H1 (cell line): Measurements from ENCODE around the gene AGTR2. TPM values are rescaled to one million over a fixed set of nuclear protein-coding genes. Genes with fewer than 3 reads are reported as not detected.

Source experiments
- CTCF ChIA-PET: fragments of 300-600 bp; sonication (Branson Sonifier 250); formaldehyde crosslinking; loops from one replicate; lab custom pipeline; 2021; ENCODE audit not compliant: partially characterized antibody; lab: Charles Lee
- POLR2A ChIA-PET: fragments of 300-600 bp; sonication (Branson Sonifier 250); formaldehyde crosslinking; loops from one replicate; lab custom pipeline; 2021; ENCODE audit warnings: inconsistent platforms; ENCODE audit not compliant: partially characterized antibody; lab: Charles Lee
- DNase-seq, 2 experiments: peaks; one replicate each; pipeline versions ENCODE4 v3.0.0 to v3.0.0-alpha.2; 2010 to 2022; ENCODE audit warnings: low spot score in 2 of 2, low read depth in 1 of 2, mixed read lengths in 1 of 2
- FAIRE-seq: peaks from 2 replicates; lab custom pipeline; 2011; peaks lifted over from hg19 to GRCh38; lab: Jason Lieb, UNC
- H2AFZ ChIP-seq: 2 replicates; pipeline ENCODE4 v1.8.1; 2012; ENCODE audit warnings: low read length, inconsistent platforms
- H2AK5ac ChIP-seq: 2 replicates; pipeline ENCODE4 v1.6.1; 2013; ENCODE audit warnings: low read depth, low read length
- H2BK120ac ChIP-seq: replicated peaks from 2 replicates; pipeline ENCODE3; 2013; ENCODE audit warnings: low read depth, low read length, inconsistent platforms
- H2BK12ac ChIP-seq: 2 replicates; pipeline ENCODE4 v1.6.1; 2013; ENCODE audit warnings: low read depth, low read length
- H2BK15ac ChIP-seq: 2 replicates; pipeline ENCODE4 v1.6.1; 2013; ENCODE audit warnings: low read length
- H2BK20ac ChIP-seq: 2 replicates; pipeline ENCODE4 v1.6.1; 2013; ENCODE audit warnings: low read length
- H2BK5ac ChIP-seq: 2 replicates; pipeline ENCODE4 v1.6.1; 2013; ENCODE audit warnings: low read depth, low read length
- H3K14ac ChIP-seq: 2 replicates; pipeline ENCODE4 v1.6.1; 2013; ENCODE audit warnings: inconsistent platforms; ENCODE audit not compliant: insufficient read length
- H3K18ac ChIP-seq: 2 replicates; pipeline ENCODE4 v1.6.1; 2013; ENCODE audit warnings: low read length; ENCODE audit errors: extremely low read depth
- H3K23ac ChIP-seq: 2 replicates; pipeline ENCODE4 v1.6.1; 2013; ENCODE audit warnings: inconsistent platforms; ENCODE audit not compliant: insufficient read length
- H3K23me2 ChIP-seq: 2 replicates; pipeline ENCODE4 v1.6.1; 2013; ENCODE audit warnings: low read depth, low read length
- H3K27ac ChIP-seq: 2 replicates; pipeline ENCODE4 v1.6.1; 2011; ENCODE audit warnings: low read depth, low read length, inconsistent platforms
- H3K27me3 ChIP-seq, 4 experiments: replicated peaks in 1 of 4; 1 replicate in 1 of 4; 2 replicates in 3 of 4; pipeline versions ENCODE4 v1.6.1 to v1.8.1; 2011 to 2013; ENCODE audit warnings: low read length in 3 of 4, mild to moderate bottlenecking in 3 of 4, inconsistent platforms in 2 of 4, mixed read lengths in 2 of 4, moderate library complexity in 1 of 4; ENCODE audit not compliant: control insufficient read depth in 3 of 4, insufficient read depth in 3 of 4; ENCODE audit errors: extremely low read depth in 1 of 4
- H3K36me3 ChIP-seq, 4 experiments: 2 replicates each; pipeline versions ENCODE4 v1.6.1 to v1.8.1; 2011 to 2013; ENCODE audit warnings: mild to moderate bottlenecking in 4 of 4, low read length in 3 of 4, moderate library complexity in 2 of 4, control low read depth in 1 of 4, inconsistent platforms in 1 of 4; ENCODE audit not compliant: insufficient read depth in 4 of 4, control insufficient read depth in 2 of 4
- H3K4ac ChIP-seq: replicated peaks from 2 replicates; pipeline ENCODE3; 2013; ENCODE audit warnings: low read length, low read depth, mixed read lengths, inconsistent platforms; ENCODE audit not compliant: insufficient read length
- H3K4me1 ChIP-seq, 4 experiments: replicated peaks in 1 of 4; 1 replicate in 1 of 4; 2 replicates in 3 of 4; pipeline versions ENCODE4 v1.6.1 to v1.8.1; 2011 to 2013; ENCODE audit warnings: low read length in 3 of 4, inconsistent platforms in 2 of 4, mixed read lengths in 1 of 4; ENCODE audit not compliant: insufficient read depth in 4 of 4, control insufficient read depth in 3 of 4
- H3K4me2 ChIP-seq, 2 experiments: 2 replicates each; pipeline versions ENCODE4 v1.6.1 to v1.8.1; 2011 to 2013; ENCODE audit warnings: low read depth in 2 of 2, low read length in 2 of 2, control low read depth in 1 of 2, inconsistent platforms in 1 of 2, mild to moderate bottlenecking in 1 of 2; ENCODE audit not compliant: insufficient read depth in 1 of 2
- H3K4me3 ChIP-seq, 4 experiments: fragments of 200-600, 300-600 bp in 1 of 4; sonication (generic), shearing (Covaris generic), sonication (Bioruptor Twin) in 1 of 4; 2 replicates each; pipeline versions ENCODE4 v1.5.1 to v1.8.1; 2011 to 2016; ENCODE audit warnings: low read length in 4 of 4, low read depth in 3 of 4, control low read depth in 2 of 4, inconsistent platforms in 2 of 4, mild to moderate bottlenecking in 2 of 4, mixed read lengths in 1 of 4, moderate library complexity in 1 of 4; ENCODE audit not compliant: insufficient read depth in 2 of 4; ENCODE audit errors: extremely low read depth in 1 of 4
- H3K56ac ChIP-seq: replicated peaks from 2 replicates; pipeline ENCODE3; 2013; ENCODE audit warnings: low read depth, mild to moderate bottlenecking, mixed read lengths, low read length, inconsistent platforms; ENCODE audit not compliant: insufficient read length
- H3K79me1 ChIP-seq: 2 replicates; pipeline ENCODE4 v1.6.1; 2013; ENCODE audit warnings: low read depth, low read length, control low read depth
- H3K79me2 ChIP-seq, 2 experiments: 2 replicates each; pipeline versions ENCODE4 v1.6.1 to v1.8.1; 2012 to 2013; ENCODE audit warnings: low read length in 2 of 2, mild to moderate bottlenecking in 2 of 2, inconsistent platforms in 1 of 2; ENCODE audit not compliant: insufficient read depth in 2 of 2, control insufficient read depth in 1 of 2
- H3K9ac ChIP-seq, 4 experiments: replicated peaks in 1 of 4; 1 replicate in 1 of 4; 2 replicates in 3 of 4; pipeline versions ENCODE4 v1.6.1 to v1.8.1; 2011 to 2013; ENCODE audit warnings: low read depth in 3 of 4, low read length in 3 of 4, control low read depth in 2 of 4, mild to moderate bottlenecking in 2 of 4, moderate library complexity in 2 of 4, inconsistent platforms in 1 of 4; ENCODE audit errors: extremely low read depth in 1 of 4
- H3K9me3 ChIP-seq, 2 experiments: 2 replicates each; pipeline versions ENCODE4 v1.6.1 to v1.8.1; 2012 to 2013; ENCODE audit warnings: mild to moderate bottlenecking in 2 of 2, moderate library complexity in 2 of 2, control low read depth in 1 of 2, inconsistent platforms in 1 of 2, low read depth in 1 of 2, low read length in 1 of 2, mixed read lengths in 1 of 2; ENCODE audit not compliant: insufficient read depth in 2 of 2
- H4K20me1 ChIP-seq, 2 experiments: replicated peaks in 1 of 2; 2 replicates each; pipeline versions ENCODE3 to v1.8.1; 2011 to 2013; ENCODE audit warnings: inconsistent platforms in 2 of 2, low read length in 2 of 2, mild to moderate bottlenecking in 1 of 2; ENCODE audit not compliant: insufficient read depth in 2 of 2, control insufficient read depth in 1 of 2
- H4K5ac ChIP-seq: 2 replicates; pipeline ENCODE4 v1.6.1; 2013; ENCODE audit warnings: low read length, low read depth, mixed read lengths, inconsistent platforms; ENCODE audit not compliant: insufficient read length
- H4K8ac ChIP-seq: 2 replicates; pipeline ENCODE4 v1.8.0; 2013; ENCODE audit warnings: mild to moderate bottlenecking, moderate library complexity, low read length, inconsistent platforms; ENCODE audit not compliant: insufficient read depth; ENCODE audit errors: extremely low read depth
- H4K91ac ChIP-seq: replicated peaks from 2 replicates; pipeline ENCODE3; 2013; ENCODE audit warnings: low read length, mixed read lengths, inconsistent platforms; ENCODE audit not compliant: insufficient read length
- CHD2 ChIP-seq: IDR thresholded peaks from 2 replicates; pipeline ENCODE4 v1.6.1; 2012; ENCODE audit warnings: low read length, improper control_type of control experiment
- FOSL1 ChIP-seq: IDR thresholded peaks from 2 replicates; pipeline ENCODE4 v1.6.1; 2011; ENCODE audit warnings: mild to moderate bottlenecking, low read depth, low read length, moderate library complexity; ENCODE audit not compliant: insufficient read depth
- JUN ChIP-seq: IDR thresholded peaks from 2 replicates; pipeline ENCODE4 v1.6.1; 2011; ENCODE audit warnings: low read depth, mild to moderate bottlenecking, improper control_type of control experiment, low read length
- KDM5A ChIP-seq: fragments of 200-600 bp; IDR thresholded peaks from 2 replicates; pipeline ENCODE4 v1.7.1; 2012; ENCODE audit warnings: mild to moderate bottlenecking, low read length, inconsistent platforms, mixed read lengths
- RAD21 ChIP-seq, 2 experiments: IDR thresholded peaks in 1 of 2; conservative IDR thresholded peaks in 1 of 2; 2 replicates each; pipeline ENCODE4 v1.6.1; 2011; ENCODE audit warnings: low read depth in 2 of 2, low read length in 2 of 2, improper control_type of control experiment in 1 of 2, inconsistent platforms in 1 of 2, mild to moderate bottlenecking in 1 of 2, moderate library complexity in 1 of 2
- RBBP5 ChIP-seq: IDR thresholded peaks from 2 replicates; pipeline ENCODE4 v1.7.1; 2012; ENCODE audit warnings: low read depth, mild to moderate bottlenecking, inconsistent platforms, low read length, moderate library complexity, borderline replicate concordance
- RFX5 ChIP-seq: IDR thresholded peaks from 2 replicates; pipeline ENCODE4 v1.6.1; 2011; ENCODE audit warnings: low read depth, low read length, improper control_type of control experiment, borderline replicate concordance
- USF2 ChIP-seq: IDR thresholded peaks from 2 replicates; pipeline ENCODE4 v1.6.1; 2011; ENCODE audit warnings: low read length, improper control_type of control experiment
- polyA plus RNA-seq, 7 experiments: library from polyadenylated mRNA; depleted of rRNA in 3 of 7; stranded (reverse) in 5 of 7; unstranded in 2 of 7; fragments of >200 nt in 5 of 7; fragments of 200-250 nt in 2 of 7; gene quantifications; 1 replicate in 5 of 7; 2 replicates in 1 of 7; 4 replicates in 1 of 7; pipeline versions ENCODE4 v1.2.1 to v1.2.3, GENCODE V29; 2011 to 2013; ENCODE audit warnings: missing spikeins in 2 of 7, mixed read lengths in 2 of 7
- total RNA-seq: library from RNA; stranded (reverse); fragmentation: NEBNext Ultra II Directional; extraction: Animal tissue kit (Norgen Biotek cat#: 25700); gene quantifications from 2 replicates; pipeline ENCODE4 v1.2.1, GENCODE V29; 2021

The AGTR2 gene
- total and polyA plus RNA-seq, 2 of the 8 experiments (the other 6 are each of a cell fraction or from before 2014, with no cell fraction given) = not detected

DNA sequence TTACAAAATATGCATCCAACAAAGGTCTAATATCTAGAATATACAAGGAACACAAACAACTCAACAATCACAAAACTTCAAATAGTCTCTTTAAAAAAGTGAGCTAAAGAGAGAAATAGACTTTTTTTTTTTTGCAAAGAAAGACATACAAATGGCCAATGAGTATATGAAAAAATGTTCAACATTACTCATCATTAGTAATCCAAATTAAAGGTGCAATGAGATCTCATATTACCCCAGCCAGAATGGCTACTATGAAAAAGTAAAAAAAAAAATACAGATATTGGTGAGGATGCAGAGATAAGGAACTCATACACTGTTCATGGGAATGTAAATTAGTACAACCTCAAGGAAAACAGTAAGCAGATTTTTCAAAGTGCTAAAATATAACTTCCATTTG lies 24.1 kb downstream of the AGTR2 start:
- Histone ChIP-seq H2BK12ac (no peak overlapping the region), H3K27me3 (no peaks in the 10 kb centered on the region), H2AK5ac (no peak overlapping the region), H3K79me2 (no peaks in the 10 kb centered on the region), H3K4ac (no peak overlapping the region), H2BK5ac (no peak overlapping the region), H3K18ac (no peak overlapping the region), H4K8ac (no peak overlapping the region), H3K36me3 (no peaks in the 10 kb centered on the region), H4K20me1 (no peaks in the 10 kb centered on the region), H2AFZ (no peak overlapping the region), H2BK15ac (no peak overlapping the region), H3K14ac (no peak overlapping the region), H3K9ac (no peak overlapping the region), H2BK120ac (no peak overlapping the region), H4K91ac (no peak overlapping the region), H3K56ac (no peak overlapping the region), H4K5ac (no peak overlapping the region), H2BK20ac (no peak overlapping the region), H3K4me2 (no peak overlapping the region), H3K23me2 (no peaks in the 10 kb centered on the region), H3K9me3 (no peaks in the 10 kb centered on the region), H3K27ac (no peak overlapping the region), H3K4me1 (no peaks in the 10 kb centered on the region), H3K79me1 (no peaks in the 10 kb centered on the region), H3K4me3 (no peak overlapping the region), H3K23ac (no peak overlapping the region)
- DNase-seq (no peak), FAIRE-seq (no peak)
- ChIA-PET CTCF (no interaction called here), POLR2A (no interaction called here)
- TF ChIP-seq RFX5 = no peak
- TF ChIP-seq USF2 = no peak
- TF ChIP-seq KDM5A = no peak
- TF ChIP-seq CHD2 = no peak
- TF ChIP-seq JUN = no peak
- TF ChIP-seq FOSL1 = no peak
- TF ChIP-seq RBBP5 = no peak
- TF ChIP-seq RAD21 (IDR thresholded peaks at IDR 0.05 in 1 of 2, conservative IDR thresholded peaks at IDR 0.05 in 1 of 2; ENCODE audit: low read depth in 2 of 2, low read length in 2 of 2) = no peak
